ENCODE data around the gene ARHGEF38.

DNA sequence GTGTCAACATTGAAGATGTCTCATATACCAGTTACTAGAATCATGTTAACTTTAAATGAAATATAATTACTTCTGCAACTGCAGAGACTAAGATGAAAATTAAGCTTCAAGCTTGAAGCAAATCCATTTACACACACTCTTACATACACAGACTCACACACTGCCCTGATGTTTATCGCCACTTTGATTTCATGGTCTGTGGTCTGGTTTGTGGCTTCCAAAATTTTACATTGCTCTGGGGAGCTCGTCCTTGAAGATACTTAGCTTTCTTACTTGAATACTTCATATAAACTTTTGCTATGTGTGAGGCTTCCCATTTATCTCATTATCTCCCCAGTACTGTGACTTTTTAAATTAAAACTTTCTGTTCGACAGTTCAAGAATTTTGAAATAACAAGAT is 35.8 kb downstream of the ARHGEF38 start:
- TF ChIP-seq POLR2AphosphoS5 (IDR thresholded peaks at IDR 0.05; ENCODE audit: low read depth, low read length) (no peak), PAX5 (IDR thresholded peaks at IDR 0.05; ENCODE audit: insufficient read depth, low read length, severe bottlenecking) (no peak), POLR2A (IDR thresholded peaks at IDR 0.05; ENCODE audit: low read depth, low read length) (no peak)

All from GM12891 (cell line).